Ishikawa (cell line): ENCODE measurements around the gene ACLY.

Experiments
- MAX ChIP-seq: IDR thresholded peaks from 2 replicates; pipeline ENCODE4 v1.6.1; 2012
- RAD21 ChIP-seq: IDR thresholded peaks from 2 replicates; pipeline ENCODE4 v1.6.1; 2012; ENCODE audit warnings: low read depth
- REST ChIP-seq: IDR thresholded peaks from 2 replicates; pipeline ENCODE4 v1.6.1; 2012; ENCODE audit warnings: low read depth, mild to moderate bottlenecking
- TCF12 ChIP-seq: IDR thresholded peaks from 2 replicates; pipeline ENCODE4 v1.6.1; 2012; ENCODE audit warnings: low read depth

GRCh38 chr17:41907185-41907556 lies 11.6 kb downstream of the ACLY start:
- no peak for TF ChIP-seq RAD21
- TF ChIP-seq REST, result no peak
- no peak for TF ChIP-seq TCF12
- no peak for TF ChIP-seq MAX
